CD4-positive, alpha-beta T cell (primary cell): ENCODE results near the gene ADSS1. TPM values are rescaled to one million over a fixed set of nuclear protein-coding genes. Genes with fewer than 3 reads are reported as not detected.

Experiments
- ATAC-seq: fragments of 200-7000 bp; cut with Tn5 transposase; one replicate; pipeline ENCODE4 v1.10.0; 2022; ENCODE audit warnings: mild to moderate bottlenecking; ENCODE audit not compliant: poor library complexity
- CTCF ChIA-PET: fragments of 350-600 bp; sonication (Branson Sonifier 250); formaldehyde crosslinking; loops from one replicate; lab custom pipeline; 2021; ENCODE audit warnings: antibody characterized with exemption, inconsistent platforms; lab: Charles Lee
- POLR2A ChIA-PET: fragments of 350-600 bp; sonication (Branson Sonifier 250); formaldehyde crosslinking; loops from one replicate; lab custom pipeline; 2021; ENCODE audit warnings: antibody characterized with exemption, inconsistent platforms; lab: Charles Lee
- DNase-seq, 14 experiments: peaks; one replicate each; pipeline ENCODE4 v3.0.0-alpha.2; 2013 to 2020; ENCODE audit warnings: mixed read lengths in 2 of 14
- H3K27ac ChIP-seq, 2 donors: one replicate each; pipeline versions ENCODE4 v1.5.1 to v1.7.0; 2013; ENCODE audit warnings: low read length in 2 of 2, low read depth in 1 of 2, mild to moderate bottlenecking in 1 of 2
- H3K27me3 ChIP-seq, 2 experiments: 1 replicate in 1 of 2; 2 replicates in 1 of 2; pipeline versions ENCODE4 v1.6.1 to v1.7.0; 2013; ENCODE audit warnings: low read length in 2 of 2, control low read depth in 1 of 2, mild to moderate bottlenecking in 1 of 2, moderate library complexity in 1 of 2; ENCODE audit not compliant: insufficient read depth in 2 of 2, control insufficient read depth in 1 of 2
- H3K36me3 ChIP-seq: one replicate; pipeline ENCODE4 v1.6.1; 2013; ENCODE audit warnings: low read length, control low read depth; ENCODE audit not compliant: insufficient read depth
- H3K4me1 ChIP-seq: one replicate; pipeline ENCODE4 v1.6.1; 2013; ENCODE audit warnings: low read length, control low read depth; ENCODE audit not compliant: insufficient read depth
- H3K4me3 ChIP-seq: one replicate; pipeline ENCODE4 v1.5.1; 2013; ENCODE audit warnings: mild to moderate bottlenecking, low read length, moderate library complexity
- H3K9me3 ChIP-seq, 2 experiments: 1 replicate in 1 of 2; 2 replicates in 1 of 2; pipeline versions ENCODE4 v1.6.1 to v1.7.0; 2013; ENCODE audit warnings: low read length in 2 of 2, mild to moderate bottlenecking in 2 of 2, control low read depth in 1 of 2, moderate library complexity in 1 of 2; ENCODE audit not compliant: control insufficient read depth in 1 of 2, insufficient read depth in 1 of 2
- H3K27ac Mint-ChIP-seq: one replicate; pipeline ENCODE4 v1.8.0; 2020; ENCODE audit warnings: mixed read lengths
- H3K27me3 Mint-ChIP-seq: one replicate; pipeline ENCODE4 v1.8.0; 2021; ENCODE audit warnings: mixed read lengths
- H3K36me3 Mint-ChIP-seq: one replicate; pipeline ENCODE4 v1.8.0; 2021; ENCODE audit warnings: low read depth, mixed read lengths
- H3K4me1 Mint-ChIP-seq: one replicate; pipeline ENCODE4 v1.8.0; 2021; ENCODE audit warnings: low read depth, mixed read lengths
- H3K4me3 Mint-ChIP-seq: one replicate; pipeline ENCODE4 v1.8.0; 2020; ENCODE audit warnings: mild to moderate bottlenecking, mixed read lengths
- H3K9me3 Mint-ChIP-seq: one replicate; pipeline ENCODE4 v1.8.0; 2020; ENCODE audit warnings: mixed read lengths
- CTCF ChIP-seq: fragments of 200-600 bp; IDR thresholded peaks from one replicate; pipeline ENCODE4 v1.8.0; 2022; ENCODE audit warnings: antibody characterized with exemption, mild to moderate bottlenecking
- intact Hi-C, 2 experiments: fragments of 100-400 bp; cut with DNase I in 1 of 2; cut with micrococcal nuclease in 1 of 2; formaldehyde crosslinking; loops; one replicate each; pipeline versions ENCODE4 v1.15.1 to v1.9.0; 2023 to 2025; cut with DNase I, micrococcal nuclease
- total RNA-seq, 174 experiments: library from RNA in 2 of 174; stranded (reverse) in 2 of 174; gene quantifications; one replicate each; pipeline ENCODE4 v1.2.3 and lab custom pipeline; 2021 to 2026

Gene ADSS1
- total RNA-seq, 2 experiments from 2014 or later, result 2.0 to 2.7 TPM

GRCh38 chr14:104741108-104741802 is 17.2 kb downstream of the ADSS1 start:
- no peaks in the 10 kb centered on the region for H3K36me3 ChIP-seq
- ChIA-PET CTCF (no interaction called here), POLR2A (no interaction called here)
- no peak for DNase-seq
- peaks cover 6% of the 10 kb centered on the region for H3K4me1 ChIP-seq
- Mint-ChIP-seq H3K36me3 (no peaks in the 10 kb centered on the region), H3K27me3 (no peaks in the 10 kb centered on the region), H3K27ac (no peak overlapping the region), H3K4me1 (no peaks in the 10 kb centered on the region), H3K9me3 (no peaks in the 10 kb centered on the region), H3K4me3 (no peak overlapping the region)
- ATAC-seq, result no peak
- no peak for TF ChIP-seq CTCF
- no peak overlapping the region for H3K4me3 ChIP-seq
- no peaks in the 10 kb centered on the region for H3K27me3 ChIP-seq
- no peak overlapping the region for H3K27ac ChIP-seq
- intact Hi-C loops, result no loop called here
- no peaks in the 10 kb centered on the region for H3K9me3 ChIP-seq

GRCh38 chr14:104741803-104742251 is 17.8 kb downstream of the ADSS1 start:
- CTCF ChIA-PET, result no interaction called here
- DNase-seq (no peak), ATAC-seq (no peak)
- no peaks in the 10 kb centered on the region for H3K27me3 Mint-ChIP-seq
- no peak for TF ChIP-seq CTCF
- intact Hi-C loops, result no loop called here
- no peaks in the 10 kb centered on the region for H3K4me1 Mint-ChIP-seq
- H3K9me3 ChIP-seq, result no peaks in the 10 kb centered on the region
- H3K4me3 ChIP-seq, result no peak overlapping the region
- H3K27ac ChIP-seq, result no peak overlapping the region
- no peaks in the 10 kb centered on the region for H3K36me3 Mint-ChIP-seq
- no peaks in the 10 kb centered on the region for H3K9me3 Mint-ChIP-seq
- H3K4me1 ChIP-seq, result peaks cover 7% of the 10 kb centered on the region
- H3K27me3 ChIP-seq, result no peaks in the 10 kb centered on the region
- H3K4me3 Mint-ChIP-seq, result no peak overlapping the region
- no peak overlapping the region for H3K27ac Mint-ChIP-seq
- POLR2A ChIA-PET, result no interaction called here
- no peaks in the 10 kb centered on the region for H3K36me3 ChIP-seq

GRCh38 chr14:104742586-104743455 is 18.8 kb downstream of the ADSS1 start:
- POLR2A ChIA-PET, result no interaction called here

More at GRCh38 chr14:104742586-104743455, 18.8 kb downstream of the ADSS1 start:
- Histone ChIP-seq H3K4me1 (peaks cover 7% of the 10 kb centered on the region), H3K9me3 (no peaks in the 10 kb centered on the region), H3K4me3 (no peak overlapping the region), H3K27me3 (no peaks in the 10 kb centered on the region), H3K36me3 (no peaks in the 10 kb centered on the region), H3K27ac (no peak overlapping the region)
- Mint-ChIP-seq H3K9me3 (no peaks in the 10 kb centered on the region), H3K4me1 (no peaks in the 10 kb centered on the region), H3K36me3 (no peaks in the 10 kb centered on the region), H3K4me3 (no peak overlapping the region), H3K27me3 (no peaks in the 10 kb centered on the region), H3K27ac (no peak overlapping the region)
- intact Hi-C loops, result no loop called here
- CTCF ChIA-PET, result no interaction called here
- ATAC-seq (no peak), DNase-seq (no peak)
- TF ChIP-seq CTCF, result no peak
